ENCODE results near the gene GALNT1.

GALNT1 gene

GRCh38 chr18:35728676-35729075 is 147.1 kb downstream of the GALNT1 start:
- no peak for FAIRE-seq

GRCh38 chr18:35729991-35730668 is 148.6 kb downstream of the GALNT1 start:
- FAIRE-seq, result no peak

- FAIRE-seq, result no peak
These were observed 149.3 kb downstream of the GALNT1 start for GRCh38 chr18:35730691-35731370.

- no peak for FAIRE-seq
These were observed 150.2 kb downstream of the GALNT1 start for GRCh38 chr18:35731701-35732100.

GRCh38 chr18:35732162-35732561 is 150.6 kb downstream of the GALNT1 start:
- no peak for FAIRE-seq

GRCh38 chr18:35732636-35733035 is 151.1 kb downstream of the GALNT1 start:
- FAIRE-seq, result no peak

GRCh38 chr18:35733408-35733807 is 151.9 kb downstream of the GALNT1 start:
- no peak for FAIRE-seq

GRCh38 chr18:35736696-35737095 is 155.2 kb downstream of the GALNT1 start:
- no peak for FAIRE-seq

- FAIRE-seq, result no peak
These were observed 158.2 kb downstream of the GALNT1 start for GRCh38 chr18:35739778-35740177.

GRCh38 chr18:35740656-35741055 is 159.1 kb downstream of the GALNT1 start:
- FAIRE-seq, result no peak

GRCh38 chr18:35743916-35744315 is 162.4 kb downstream of the GALNT1 start:
- FAIRE-seq, result no peak

GRCh38 chr18:35745814-35746213 is 164.3 kb downstream of the GALNT1 start:
- no peak for FAIRE-seq

- no peak for FAIRE-seq
These were observed 165.3 kb downstream of the GALNT1 start for GRCh38 chr18:35746826-35747339.

GRCh38 chr18:35747894-35748472 is 166.4 kb downstream of the GALNT1 start:
- no peak for FAIRE-seq

- no peak for FAIRE-seq
These were observed 168.2 kb downstream of the GALNT1 start for GRCh38 chr18:35749701-35750100.

- no peak for FAIRE-seq
These were observed 169.4 kb downstream of the GALNT1 start for GRCh38 chr18:35750929-35751328.

GRCh38 chr18:35753306-35753910 is 171.9 kb downstream of the GALNT1 start:
- no peak for FAIRE-seq

- FAIRE-seq, result no peak
These were observed 172.9 kb downstream of the GALNT1 start for GRCh38 chr18:35754464-35754863.

- FAIRE-seq, result no peak
These were observed 173.8 kb downstream of the GALNT1 start for GRCh38 chr18:35755369-35755768.

GRCh38 chr18:35756506-35757117 is 175.1 kb downstream of the GALNT1 start:
- FAIRE-seq, result no peak
